Adipocyte (in vitro differentiated cells): ENCODE data around the gene XXYLT1.
A peak's percentile ranks its signal among the peaks of the same experiment; 100 is the strongest.
"Not testable (repeated sequence)": the region's sequence is repeated elsewhere in the genome, so short reads cannot be mapped to it uniquely, and the experiment has no call there.

Experiments used
- DNase-seq: peaks from one replicate; pipeline ENCODE4 v3.0.0-alpha.2; 2015; ENCODE audit warnings: low read depth
- H3K27me3 ChIP-seq: replicated peaks from 2 replicates; pipeline ENCODE4 v1.7.0; 2013; ENCODE audit warnings: mild to moderate bottlenecking, low read length, moderate library complexity; ENCODE audit not compliant: control insufficient read depth, insufficient read depth
- H3K36me3 ChIP-seq: 2 replicates; pipeline ENCODE4 v1.7.0; 2013; ENCODE audit warnings: low read length, mild to moderate bottlenecking, moderate library complexity; ENCODE audit not compliant: control insufficient read depth, insufficient read depth, severe bottlenecking
- H3K4me1 ChIP-seq: 2 replicates; pipeline ENCODE4 v1.7.0; 2013; ENCODE audit warnings: mild to moderate bottlenecking, low read length, moderate library complexity; ENCODE audit not compliant: control insufficient read depth, insufficient read depth
- H3K4me3 ChIP-seq: 2 replicates; pipeline ENCODE4 v1.7.0; 2013; ENCODE audit warnings: mild to moderate bottlenecking, low read length, moderate library complexity
- H3K9ac ChIP-seq: 2 replicates; pipeline ENCODE4 v1.7.0; 2013; ENCODE audit warnings: mild to moderate bottlenecking, low read length, moderate library complexity
- H3K9me3 ChIP-seq: 2 replicates; pipeline ENCODE4 v1.7.0; 2013; ENCODE audit warnings: mild to moderate bottlenecking, low read length, moderate library complexity; ENCODE audit not compliant: control insufficient read depth

Gene XXYLT1

DNA sequence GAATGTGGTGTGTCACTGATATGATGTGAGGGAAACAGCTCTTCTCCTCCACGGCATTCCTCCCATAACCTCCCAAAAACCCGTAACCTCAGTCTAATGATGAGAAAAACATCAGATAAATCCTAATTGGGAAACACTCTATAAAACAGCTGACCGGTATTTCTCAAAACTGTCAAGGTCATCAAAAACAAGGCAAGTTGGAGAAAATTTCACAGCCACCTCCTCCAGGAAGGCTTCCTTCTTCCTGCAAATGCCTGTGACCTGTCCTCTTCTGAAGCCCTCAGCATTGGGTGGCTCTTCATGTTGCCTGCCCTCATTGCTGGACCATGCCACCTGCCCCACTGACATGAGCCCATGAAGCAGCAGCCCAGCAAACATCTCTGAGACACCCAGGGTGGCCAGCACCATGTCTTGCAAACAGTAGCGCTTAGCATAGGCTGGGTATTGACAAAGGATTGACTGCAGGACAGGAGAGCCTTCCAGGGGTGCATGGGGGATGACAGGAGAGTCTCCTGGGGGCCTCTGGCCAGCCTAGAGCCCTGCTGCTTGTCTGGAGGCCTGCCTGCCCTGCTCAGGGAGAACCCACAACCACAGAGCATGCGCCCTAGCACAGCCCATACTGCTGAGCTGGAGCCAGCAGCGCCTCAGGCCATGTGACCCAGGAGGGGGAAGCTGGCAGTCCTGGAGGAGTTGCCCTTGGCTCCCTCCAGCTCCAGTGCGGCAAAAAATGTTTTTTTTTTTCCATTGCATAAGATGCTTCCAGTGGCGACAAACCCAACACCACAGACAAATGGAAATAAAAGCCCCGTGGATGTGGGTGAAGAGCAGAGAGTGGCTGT, 49.7 kb downstream of the XXYLT1 start:
- Histone ChIP-seq H3K4me1 (peaks cover 46% of the 10 kb centered on the region), H3K36me3 (peaks cover 6% of the 10 kb centered on the region), H3K9ac (peak overlapping the region; percentile 65), H3K9me3 (no peaks in the 10 kb centered on the region), H3K4me3 (no peak overlapping the region), H3K27me3 (no peaks in the 10 kb centered on the region)
- DNase-seq = no peak

- Histone ChIP-seq H3K4me3 (no peak overlapping the region), H3K9me3 (no peaks in the 10 kb centered on the region), H3K4me1 (peaks cover 46% of the 10 kb centered on the region), H3K36me3 (no peaks in the 10 kb centered on the region), H3K27me3 (no peaks in the 10 kb centered on the region), H3K9ac (no peak overlapping the region)
- DNase-seq = no peak
These were observed 51.4 kb downstream of the XXYLT1 start for GRCh38 chr3:195219351-195220230.

DNA sequence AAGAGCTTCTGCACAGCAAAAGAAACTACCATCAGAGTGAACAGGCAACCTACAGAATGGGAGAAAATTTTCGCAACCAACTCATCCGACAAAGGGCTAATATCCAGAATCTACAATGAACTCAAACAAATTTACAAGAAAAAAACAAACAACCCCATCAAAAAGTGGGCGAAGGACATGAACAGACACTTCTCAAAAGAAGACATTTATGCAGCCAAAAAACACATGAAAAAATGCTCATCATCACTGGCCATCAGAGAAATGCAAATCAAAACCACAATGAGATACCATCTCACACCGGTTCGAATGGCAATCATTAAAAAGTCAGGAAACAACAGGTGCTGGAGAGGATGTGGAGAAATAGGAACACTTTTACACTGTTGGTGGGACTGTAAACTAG, 52.6 kb downstream of the XXYLT1 start:
- H3K9ac ChIP-seq, H3K36me3 ChIP-seq, H3K27me3 ChIP-seq, H3K4me3 ChIP-seq, DNase-seq, H3K9me3 ChIP-seq: not testable (repeated sequence)
- H3K4me1 ChIP-seq = peaks cover 40% of the 10 kb centered on the region

GRCh38 chr3:195215576-195215975, 55.4 kb downstream of the XXYLT1 start:
- H3K4me3 ChIP-seq, H3K9me3 ChIP-seq, H3K36me3 ChIP-seq, H3K27me3 ChIP-seq, H3K9ac ChIP-seq, DNase-seq: not testable (repeated sequence)
- peaks cover 23% of the 10 kb centered on the region for H3K4me1 ChIP-seq

- no peaks in the 10 kb centered on the region for H3K27me3 ChIP-seq
- H3K4me1 ChIP-seq = peaks cover 27% of the 10 kb centered on the region
- H3K9ac ChIP-seq = no peak overlapping the region
- DNase-seq = no peak
- H3K36me3 ChIP-seq = no peaks in the 10 kb centered on the region
- no peak overlapping the region for H3K4me3 ChIP-seq
- H3K9me3 ChIP-seq = no peaks in the 10 kb centered on the region
These were observed 56.6 kb downstream of the XXYLT1 start for GRCh38 chr3:195214381-195214780.

DNA sequence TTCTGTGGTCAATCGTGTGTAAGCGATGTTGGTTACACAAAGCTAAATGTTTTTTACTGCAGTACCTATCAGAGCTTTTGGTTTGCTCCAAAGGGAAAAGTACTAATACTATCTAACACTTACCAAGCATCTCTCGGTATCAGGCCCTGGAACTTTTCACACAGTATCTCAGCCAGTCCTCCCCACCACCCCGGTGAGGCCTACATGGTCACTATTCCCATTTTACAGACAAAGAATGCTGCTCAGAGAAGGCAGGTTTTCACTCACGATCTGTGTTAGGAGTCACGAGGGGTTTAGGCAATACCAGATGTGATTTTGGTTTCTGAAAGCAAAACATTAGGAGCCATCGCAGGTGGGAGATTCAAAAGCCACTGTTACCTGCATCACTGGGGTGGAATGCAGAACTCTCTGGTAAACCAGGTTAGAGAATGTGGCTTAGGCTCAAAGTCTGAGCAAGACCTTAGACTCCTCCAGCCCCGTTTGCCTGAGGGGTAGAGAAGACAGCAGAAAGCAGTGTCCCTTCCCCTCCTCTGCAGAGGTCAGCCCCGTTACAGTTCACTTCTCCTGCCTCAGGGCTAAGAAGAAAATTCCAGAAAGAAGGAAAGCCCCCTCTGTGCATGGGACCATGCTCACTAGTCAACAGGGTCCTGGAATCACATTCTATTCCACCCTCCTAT, 57.2 kb downstream of the XXYLT1 start:
- Histone ChIP-seq H3K4me3 (no peak overlapping the region), H3K4me1 (peaks cover 33% of the 10 kb centered on the region), H3K27me3 (no peaks in the 10 kb centered on the region), H3K36me3 (no peaks in the 10 kb centered on the region), H3K9ac (no peak overlapping the region), H3K9me3 (no peaks in the 10 kb centered on the region)
- DNase-seq = no peak

GRCh38 chr3:195212749-195213375, 58.1 kb downstream of the XXYLT1 start:
- H3K4me3 ChIP-seq = no peak overlapping the region
- DNase-seq = no peak
- no peaks in the 10 kb centered on the region for H3K36me3 ChIP-seq
- H3K27me3 ChIP-seq = no peaks in the 10 kb centered on the region
- H3K9ac ChIP-seq = no peak overlapping the region
- H3K9me3 ChIP-seq = no peaks in the 10 kb centered on the region
- H3K4me1 ChIP-seq = peaks cover 42% of the 10 kb centered on the region

- H3K4me1 ChIP-seq = peaks cover 49% of the 10 kb centered on the region
- no peaks in the 10 kb centered on the region for H3K9me3 ChIP-seq
- H3K36me3 ChIP-seq = no peaks in the 10 kb centered on the region
- H3K9ac ChIP-seq = no peak overlapping the region
- no peaks in the 10 kb centered on the region for H3K27me3 ChIP-seq
- no peak for DNase-seq
- H3K4me3 ChIP-seq = no peak overlapping the region
These were observed 58.8 kb downstream of the XXYLT1 start for GRCh38 chr3:195212033-195212748.

- H3K9me3 ChIP-seq = no peaks in the 10 kb centered on the region
- H3K27me3 ChIP-seq = no peaks in the 10 kb centered on the region
- peak; percentile 93 for DNase-seq
- H3K4me3 ChIP-seq = peak overlapping the region; percentile 73
- H3K9ac ChIP-seq = peak overlapping the region; percentile 93
- no peaks in the 10 kb centered on the region for H3K36me3 ChIP-seq
- H3K4me1 ChIP-seq = peaks cover 59% of the 10 kb centered on the region
These were observed 60.5 kb downstream of the XXYLT1 start for GRCh38 chr3:195210266-195210973.

DNA sequence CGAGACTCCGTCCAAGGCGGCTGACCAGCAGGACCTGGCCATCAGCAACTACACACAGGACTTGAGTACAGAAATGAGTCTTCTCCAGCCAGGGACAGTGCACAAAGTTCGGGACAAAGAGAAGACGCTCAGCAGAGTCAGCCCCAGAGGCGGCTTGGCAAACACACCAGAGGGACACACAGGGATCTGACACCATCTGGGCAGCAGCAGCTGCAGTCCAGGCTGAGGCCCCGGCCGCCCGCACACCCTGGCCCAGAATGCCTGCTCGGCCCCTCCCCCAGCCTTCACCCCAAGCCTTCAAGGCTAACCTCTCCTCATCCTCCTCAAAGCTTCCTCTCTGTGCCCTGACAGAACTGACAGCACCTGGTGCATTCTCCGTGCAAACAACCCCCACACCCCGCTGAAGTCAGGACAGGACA, 61.1 kb downstream of the XXYLT1 start:
- H3K4me1 ChIP-seq = peaks cover 64% of the 10 kb centered on the region
- no peaks in the 10 kb centered on the region for H3K9me3 ChIP-seq
- DNase-seq = peak; percentile 45
- H3K27me3 ChIP-seq = no peaks in the 10 kb centered on the region
- H3K4me3 ChIP-seq = peak overlapping the region; percentile 73
- H3K9ac ChIP-seq = peak overlapping the region; percentile 93
- no peaks in the 10 kb centered on the region for H3K36me3 ChIP-seq
